HG03196 (cell line): ENCODE data around the gene SEC22A.

Experiments used
- ATAC-seq: cut with Tn5 transposase; IDR thresholded peaks from one replicate; pipeline ENCODE4 v1.9.1; 2021; ENCODE audit not compliant: unreplicated experiment

The SEC22A gene

GRCh38 chr3:123201557-123202427 lies at the start of gene SEC22A:
Gene SEC22A, plus strand, starts transcription at chr3:123201943. Its CDS starts 7,275 bp downstream, at chr3:123209218.
- peak; percentile 98 for ATAC-seq

- ATAC-seq: no peak
Measured at GRCh38 chr3:123152687-123153086, 49.1 kb upstream of the SEC22A start.

- no peak for ATAC-seq
Measured at GRCh38 chr3:123153125-123154019, 48.4 kb upstream of the SEC22A start.

GRCh38 chr3:123154020-123154985 lies 47.4 kb upstream of the SEC22A start:
- no peak for ATAC-seq

GRCh38 chr3:123155471-123156011 lies 46.2 kb upstream of the SEC22A start:
- no peak for ATAC-seq

GRCh38 chr3:123156276-123156995 lies 45.3 kb upstream of the SEC22A start:
- ATAC-seq: no peak

- no peak for ATAC-seq
Measured at GRCh38 chr3:123157209-123157597, 44.5 kb upstream of the SEC22A start.

- no peak for ATAC-seq
Measured at GRCh38 chr3:123157598-123158287, 44.0 kb upstream of the SEC22A start.

GRCh38 chr3:123158330-123158729 lies 43.4 kb upstream of the SEC22A start:
- ATAC-seq: no peak

- no peak for ATAC-seq
Measured at GRCh38 chr3:123158899-123159390, 42.8 kb upstream of the SEC22A start.

- no peak for ATAC-seq
Measured at GRCh38 chr3:123159926-123160635, 41.7 kb upstream of the SEC22A start.

- no peak for ATAC-seq
Measured at GRCh38 chr3:123161167-123161566, 40.6 kb upstream of the SEC22A start.

- no peak for ATAC-seq
Measured at GRCh38 chr3:123163141-123163540, 38.6 kb upstream of the SEC22A start.

- ATAC-seq: no peak
Measured at GRCh38 chr3:123165163-123165562, 36.6 kb upstream of the SEC22A start.

- ATAC-seq: no peak
Measured at GRCh38 chr3:123167686-123168085, 34.1 kb upstream of the SEC22A start.

- ATAC-seq: no peak
Measured at GRCh38 chr3:123168122-123168521, 33.6 kb upstream of the SEC22A start.

- ATAC-seq: no peak
Measured at GRCh38 chr3:123168605-123169004, 33.1 kb upstream of the SEC22A start.

GRCh38 chr3:123169492-123169929 lies 32.2 kb upstream of the SEC22A start:
- no peak for ATAC-seq
